DOHH2 (cell line): ENCODE data around the gene CRISPLD2.

Experiments
- CTCF ChIP-seq: fragments of 200-600 bp; sonication (generic); IDR thresholded peaks from one replicate; pipeline ENCODE4 v1.5.1; 2014; ENCODE audit warnings: antibody characterized with exemption, mild to moderate bottlenecking, low read depth, low read length; ENCODE audit not compliant: poor library complexity, severe bottlenecking
- EZH2phosphoT487 ChIP-seq: fragments of 200-600 bp; sonication (generic); IDR thresholded peaks from 2 replicates; pipeline ENCODE4 v1.6.1; 2017; ENCODE audit warnings: borderline replicate concordance, mild to moderate bottlenecking, antibody characterized with exemption, low read length, moderate library complexity, mixed read lengths

DNA sequence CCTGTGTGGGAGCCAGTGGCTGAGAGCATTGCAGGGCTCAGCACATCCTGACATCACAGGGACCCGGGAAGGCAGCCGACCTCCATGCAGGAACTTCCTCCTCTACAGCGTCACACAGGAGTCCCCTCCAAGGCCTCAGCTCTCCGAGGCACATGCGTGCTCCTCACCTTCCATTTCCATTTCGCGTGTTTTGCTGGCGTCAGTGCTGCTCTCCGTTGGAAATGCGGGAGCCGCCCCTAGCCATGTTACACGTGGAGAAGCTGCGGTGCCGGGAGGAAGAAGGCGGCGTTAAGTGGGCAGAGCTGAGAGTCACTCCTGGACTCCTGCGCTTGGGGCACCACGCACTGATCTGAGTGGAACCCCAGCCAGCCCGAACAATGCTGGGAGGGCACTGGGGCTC lies 25.2 kb upstream of the CRISPLD2 start:
- no peak for TF ChIP-seq CTCF
- TF ChIP-seq EZH2phosphoT487, result no peak
